Spinal cord (tissue), 10 donors: ENCODE data around the gene PFKP. TPM values are rescaled to one million over a fixed set of nuclear protein-coding genes. Genes with fewer than 3 reads are reported as not detected.

Source experiments
- DNase-seq, 6 donors: peaks; one replicate each; pipeline versions ENCODE4 v3.0.0 to v3.0.0-alpha.2; 2013 to 2015; ENCODE audit warnings: low spot score in 6 of 6, low read depth in 4 of 6
- H3K27ac ChIP-seq: one replicate; pipeline ENCODE4 v1.5.1; 2013; ENCODE audit warnings: low read depth, low read length, control low read depth
- H3K27me3 ChIP-seq: one replicate; pipeline ENCODE4 v1.6.1; 2013; ENCODE audit warnings: low read length; ENCODE audit not compliant: control insufficient read depth, insufficient read depth
- H3K36me3 ChIP-seq: one replicate; pipeline ENCODE4 v1.6.1; 2013; ENCODE audit warnings: low read length; ENCODE audit not compliant: control insufficient read depth, insufficient read depth
- H3K4me1 ChIP-seq: one replicate; pipeline ENCODE4 v1.6.1; 2013; ENCODE audit warnings: low read length; ENCODE audit not compliant: control insufficient read depth, insufficient read depth
- H3K4me3 ChIP-seq: one replicate; pipeline ENCODE4 v1.5.1; 2013; ENCODE audit warnings: low read depth, low read length, control low read depth
- H3K9me3 ChIP-seq: one replicate; pipeline ENCODE4 v1.6.1; 2013; ENCODE audit warnings: low read length; ENCODE audit not compliant: control insufficient read depth, insufficient read depth
- WGBS: methylation state at CpG from one replicate; pipeline ENCODE4 v1.1.5; 2013; ENCODE audit warnings: missing lambda C conversion rate; ENCODE audit not compliant: insufficient coverage; 5-methylcytosine and 5-hydroxymethylcytosine counted together
- polyA plus RNA-seq, 2 donors: library from polyadenylated mRNA; unstranded; fragments of 120-200 nt; gene quantifications; one replicate each; pipeline ENCODE4 v1.2.1, GENCODE V29; 2013; ENCODE audit not compliant: insufficient read length in 2 of 2
- total RNA-seq, 2 donors: library from RNA; depleted of rRNA in 1 of 2; stranded (reverse); fragments of 120-200 nt in 1 of 2; fragments of >200 nt in 1 of 2; gene quantifications; one replicate each; pipeline versions ENCODE4 v1.2.3 to v1.2.4, GENCODE V29; 2013 to 2014
- donor health status: healthy.

PFKP gene
- total and polyA plus RNA-seq, 4 donors = 76.4 to 178 (median 138) TPM

DNA sequence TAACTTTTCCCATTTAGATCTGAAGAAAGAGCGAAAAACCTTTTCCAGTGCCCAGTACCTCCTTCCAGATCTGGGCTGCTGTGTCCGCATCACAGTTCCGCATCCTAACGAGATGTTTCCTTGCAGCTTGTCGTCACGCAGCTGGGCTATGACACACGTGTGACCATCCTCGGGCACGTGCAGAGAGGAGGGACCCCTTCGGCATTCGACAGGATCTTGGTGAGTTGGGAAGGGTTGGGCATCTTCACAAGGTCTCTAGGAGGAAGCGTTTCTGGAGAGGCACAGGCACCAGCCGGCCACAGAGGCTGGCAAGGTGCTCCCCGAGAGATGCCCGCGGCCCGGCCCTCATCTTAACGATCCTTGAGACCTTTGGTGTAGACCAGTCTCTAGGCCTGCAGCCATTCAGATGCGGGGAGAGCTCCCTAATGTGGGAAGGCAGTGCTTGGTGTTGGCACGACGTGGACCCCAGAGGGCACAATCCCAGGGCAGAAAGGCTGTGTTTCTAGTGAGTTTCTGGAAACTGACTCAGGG is 41.3 kb downstream of the PFKP start:
- no peak overlapping the region for H3K27ac ChIP-seq
- H3K36me3 ChIP-seq = peaks cover 75% of the 10 kb centered on the region
- WGBS = 91% methylated on average over 20 of the region's 21 CpGs
- DNase-seq = no peak
- H3K9me3 ChIP-seq = no peaks in the 10 kb centered on the region
- no peak overlapping the region for H3K4me3 ChIP-seq
- no peaks in the 10 kb centered on the region for H3K27me3 ChIP-seq
- H3K4me1 ChIP-seq = peaks cover 28% of the 10 kb centered on the region

DNA sequence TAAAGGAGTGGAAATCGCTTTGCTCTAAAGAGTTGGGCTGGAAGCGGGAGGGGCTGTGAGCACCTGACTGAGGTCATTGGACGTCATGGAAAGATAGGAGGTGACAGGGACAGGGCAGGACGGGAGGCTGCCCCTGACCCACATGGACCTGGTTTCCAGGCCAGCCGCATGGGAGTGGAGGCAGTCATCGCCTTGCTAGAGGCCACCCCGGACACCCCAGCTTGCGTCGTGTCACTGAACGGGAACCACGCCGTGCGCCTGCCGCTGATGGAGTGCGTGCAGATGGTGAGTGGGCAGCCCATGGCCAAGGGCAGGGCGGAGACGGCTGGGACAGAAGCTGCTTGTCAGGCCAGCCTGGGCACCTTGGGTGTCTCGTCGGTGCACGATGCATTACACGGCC is 41.8 kb downstream of the PFKP start:
- Histone ChIP-seq H3K27ac (no peak overlapping the region), H3K4me3 (no peak overlapping the region), H3K36me3 (peaks cover 75% of the 10 kb centered on the region), H3K9me3 (no peaks in the 10 kb centered on the region), H3K27me3 (no peaks in the 10 kb centered on the region), H3K4me1 (peaks cover 26% of the 10 kb centered on the region)
- 95% methylated on average over 19 of the region's 21 CpGs for WGBS
- DNase-seq = no peak

DNA sequence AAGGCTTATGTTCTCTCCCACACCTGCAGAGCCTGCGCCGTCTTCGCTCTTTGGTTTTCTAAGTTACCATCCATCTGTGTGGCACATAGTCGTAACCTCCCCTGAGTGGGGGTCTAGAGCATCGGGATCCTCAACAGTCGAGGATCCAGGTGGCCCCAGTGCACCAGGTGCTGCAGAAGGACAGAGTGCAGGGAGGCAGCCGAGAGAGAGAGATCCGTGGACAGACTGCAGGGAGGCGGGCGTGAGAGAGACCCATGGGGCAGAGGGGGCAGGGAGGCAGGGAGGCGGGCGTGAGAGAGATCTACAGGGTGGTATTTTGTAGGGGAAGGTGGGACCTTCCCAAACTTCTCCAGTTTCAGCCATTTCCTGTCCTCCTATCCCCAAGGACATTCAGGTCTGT is 42.3 kb downstream of the PFKP start:
- Histone ChIP-seq H3K9me3 (no peaks in the 10 kb centered on the region), H3K4me1 (peaks cover 23% of the 10 kb centered on the region), H3K4me3 (no peak overlapping the region), H3K36me3 (peaks cover 75% of the 10 kb centered on the region), H3K27me3 (no peaks in the 10 kb centered on the region), H3K27ac (no peak overlapping the region)
- no peak for DNase-seq
- WGBS = 87% methylated on average over 10 of the region's 12 CpGs

DNA sequence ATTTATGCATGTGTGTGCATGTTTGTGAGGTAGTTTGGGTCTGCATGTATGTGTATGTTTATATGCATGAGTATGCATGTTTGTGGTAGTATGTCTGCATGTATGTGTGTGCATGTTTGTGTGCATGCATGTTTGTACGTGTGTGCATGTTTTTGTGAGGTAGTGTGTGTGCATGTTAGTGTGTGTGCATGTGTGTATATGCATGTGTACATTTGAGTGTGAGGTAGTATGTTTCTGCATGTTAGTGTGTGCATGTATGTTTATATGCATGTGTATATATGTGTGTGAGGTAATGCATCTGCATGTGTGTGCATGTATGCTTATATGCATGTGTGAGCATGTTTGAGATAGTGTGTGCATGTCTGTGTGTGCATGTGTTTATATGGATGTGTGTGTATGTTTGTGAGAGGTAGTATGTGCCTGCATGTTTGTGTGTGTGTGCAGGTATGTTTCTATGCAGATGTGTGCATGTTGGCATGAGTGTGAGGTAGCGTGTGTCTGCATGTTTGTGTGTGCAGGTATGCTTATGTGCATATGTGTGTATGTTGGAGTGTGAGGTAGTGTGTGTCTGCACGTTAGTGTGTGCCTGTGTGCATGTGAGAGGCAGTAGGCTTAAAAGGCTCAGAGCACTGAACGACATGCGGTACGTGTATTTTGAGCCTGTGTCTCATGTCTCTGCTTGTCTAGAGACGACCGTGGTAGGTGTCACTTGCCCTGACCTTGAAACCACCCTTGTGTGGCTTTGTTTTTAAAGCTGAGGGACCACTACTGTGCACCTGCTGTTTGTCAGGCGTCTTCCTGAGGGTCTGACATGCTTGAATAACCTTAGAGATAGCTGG is 43.7 kb downstream of the PFKP start:
- DNase-seq = no peak
- peaks cover 66% of the 10 kb centered on the region for H3K36me3 ChIP-seq
- no peak overlapping the region for H3K27ac ChIP-seq
- H3K9me3 ChIP-seq = no peaks in the 10 kb centered on the region
- WGBS = 88% methylated on average over 9 of the region's 9 CpGs
- H3K4me3 ChIP-seq = no peak overlapping the region
- peaks cover 21% of the 10 kb centered on the region for H3K4me1 ChIP-seq
- no peaks in the 10 kb centered on the region for H3K27me3 ChIP-seq

DNA sequence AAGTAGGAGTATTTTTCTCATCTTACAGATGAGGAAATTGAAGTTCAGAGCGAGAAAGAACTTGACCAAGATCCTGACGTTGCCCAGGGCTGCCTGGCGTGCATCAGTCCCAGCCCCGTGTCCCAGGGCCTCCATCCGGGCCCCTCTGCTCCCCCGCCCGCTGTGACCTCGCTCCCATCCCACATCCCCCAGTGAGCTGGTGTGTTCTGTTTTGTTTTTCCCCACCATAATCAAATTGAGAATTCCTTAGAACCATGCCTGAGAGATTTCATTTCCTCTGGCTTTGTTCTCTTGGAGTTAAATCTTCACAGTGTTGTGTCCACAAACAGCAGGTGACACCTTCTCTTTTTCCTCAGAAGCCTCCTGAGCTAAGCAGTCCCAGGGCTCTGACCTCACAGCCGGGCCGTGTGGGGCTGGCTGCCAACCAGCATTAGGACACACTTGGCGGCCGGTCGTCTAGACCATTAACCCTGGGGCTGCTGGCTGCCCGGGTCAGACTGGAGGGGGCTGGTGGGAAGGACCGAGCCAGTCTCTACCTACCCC is 44.3 kb downstream of the PFKP start:
- peak in 1 of 6 donors; percentile 69 for DNase-seq
- H3K27ac ChIP-seq = peak overlapping the region; percentile 19
- H3K27me3 ChIP-seq = no peaks in the 10 kb centered on the region
- peaks cover 69% of the 10 kb centered on the region for H3K36me3 ChIP-seq
- no peaks in the 10 kb centered on the region for H3K9me3 ChIP-seq
- H3K4me3 ChIP-seq = no peak overlapping the region
- H3K4me1 ChIP-seq = peaks cover 21% of the 10 kb centered on the region
- WGBS = 88% methylated on average over 3 of the region's 15 CpGs

DNA sequence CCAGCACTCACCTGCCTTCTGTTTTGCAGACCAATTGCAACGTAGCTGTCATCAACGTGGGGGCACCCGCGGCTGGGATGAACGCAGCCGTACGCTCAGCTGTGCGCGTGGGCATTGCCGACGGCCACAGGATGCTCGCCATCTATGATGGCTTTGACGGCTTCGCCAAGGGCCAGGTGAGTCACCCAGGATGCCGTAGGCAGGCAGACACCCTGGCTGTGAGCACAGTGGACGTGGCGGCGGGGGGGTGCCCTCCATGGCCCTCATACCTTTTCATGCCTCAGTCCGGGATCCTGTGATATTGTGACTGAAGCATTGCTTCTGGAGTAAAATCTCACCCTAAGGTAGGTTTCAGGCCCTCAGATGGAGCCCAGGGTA is 46.0 kb downstream of the PFKP start:
- H3K9me3 ChIP-seq = no peaks in the 10 kb centered on the region
- no peak overlapping the region for H3K4me3 ChIP-seq
- no peak overlapping the region for H3K27ac ChIP-seq
- DNase-seq = no peak
- peaks cover 7% of the 10 kb centered on the region for H3K4me1 ChIP-seq
- H3K27me3 ChIP-seq = no peaks in the 10 kb centered on the region
- H3K36me3 ChIP-seq = peaks cover 67% of the 10 kb centered on the region
- 95% methylated on average over 18 of the region's 19 CpGs for WGBS

DNA sequence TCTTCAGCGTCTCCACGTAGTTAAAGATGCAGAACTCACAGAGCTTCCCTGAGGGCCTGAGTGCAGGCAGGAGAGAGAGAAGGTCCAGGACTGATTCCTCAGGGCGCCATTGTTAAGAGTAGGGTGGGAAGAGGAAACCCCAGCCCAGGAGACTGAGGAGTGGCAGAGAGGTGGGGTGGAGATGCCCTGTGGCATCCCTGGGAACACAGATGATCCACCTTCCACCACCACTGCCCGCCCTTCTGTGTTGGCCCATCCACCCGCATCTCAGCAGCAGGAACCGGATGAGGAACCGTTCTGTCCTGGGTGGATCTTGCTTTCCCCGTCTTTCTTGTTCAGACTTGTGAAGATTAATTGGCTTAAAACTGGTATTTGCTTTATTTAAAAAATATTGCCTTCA is 48.3 kb downstream of the PFKP start:
- DNase-seq = no peak
- 84% methylated on average over 3 of the region's 8 CpGs for WGBS
- Histone ChIP-seq H3K9me3 (no peaks in the 10 kb centered on the region), H3K27me3 (no peaks in the 10 kb centered on the region), H3K27ac (no peak overlapping the region), H3K36me3 (peaks cover 64% of the 10 kb centered on the region), H3K4me3 (no peak overlapping the region), H3K4me1 (peaks cover 7% of the 10 kb centered on the region)

DNA sequence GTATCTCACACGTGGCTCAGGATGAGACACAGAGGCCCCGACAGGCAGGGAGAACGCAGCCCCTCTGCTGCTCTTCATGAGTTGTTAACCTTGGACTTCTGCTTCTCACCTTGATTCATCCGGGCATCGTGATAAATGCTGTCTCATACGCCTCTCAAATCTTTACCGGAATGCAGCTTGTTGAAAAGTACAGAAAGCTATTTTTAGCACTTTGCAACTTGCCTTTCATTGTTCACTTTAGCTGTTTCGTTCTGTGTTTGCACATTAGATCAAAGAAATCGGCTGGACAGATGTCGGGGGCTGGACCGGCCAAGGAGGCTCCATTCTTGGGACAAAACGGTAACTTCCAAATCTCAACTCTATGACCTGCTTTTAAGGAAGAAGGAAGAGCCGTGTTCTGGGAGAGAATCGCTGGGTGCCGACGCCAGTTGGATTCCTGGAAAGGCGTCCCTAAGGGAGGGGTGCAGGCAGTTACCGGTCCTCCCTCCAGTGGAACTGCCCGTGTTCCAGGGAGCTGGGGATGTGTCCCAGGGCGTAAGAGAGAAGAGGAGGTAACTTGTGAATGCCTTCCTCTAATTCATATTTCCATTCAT is 49.3 kb downstream of the PFKP start:
- Histone ChIP-seq H3K27me3 (no peaks in the 10 kb centered on the region), H3K36me3 (peaks cover 63% of the 10 kb centered on the region), H3K4me1 (peaks cover 5% of the 10 kb centered on the region), H3K4me3 (no peak overlapping the region), H3K9me3 (no peaks in the 10 kb centered on the region), H3K27ac (no peak overlapping the region)
- WGBS = 72% methylated on average over 9 of the region's 20 CpGs
- no peak for DNase-seq

DNA sequence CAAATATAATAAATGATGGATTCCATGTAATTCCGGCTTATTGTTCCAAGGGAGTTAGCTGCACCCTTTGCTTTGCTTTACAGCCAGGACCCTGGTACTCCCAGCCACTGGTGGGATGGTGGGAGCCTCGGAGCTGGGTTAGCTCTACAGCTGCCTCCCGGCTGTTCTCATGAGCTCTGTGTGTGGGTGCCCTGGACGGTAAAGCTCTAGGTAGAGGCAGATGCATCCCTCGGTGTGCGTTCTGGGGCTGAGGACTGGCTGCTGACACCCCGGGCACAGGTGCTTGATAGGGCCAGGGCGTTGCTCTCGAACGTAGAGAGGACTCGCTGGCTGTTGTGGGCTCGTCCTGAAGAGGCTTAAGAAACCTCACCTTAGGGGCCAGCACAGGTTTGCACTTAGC is 50.1 kb downstream of the PFKP start:
- no peak overlapping the region for H3K27ac ChIP-seq
- WGBS = 98% methylated on average over 12 of the region's 12 CpGs
- no peak for DNase-seq
- no peaks in the 10 kb centered on the region for H3K4me1 ChIP-seq
- H3K36me3 ChIP-seq = peaks cover 63% of the 10 kb centered on the region
- no peaks in the 10 kb centered on the region for H3K27me3 ChIP-seq
- H3K4me3 ChIP-seq = no peak overlapping the region
- no peaks in the 10 kb centered on the region for H3K9me3 ChIP-seq
